ENCODE results near the gene OR56B1.

Gene OR56B1

GRCh38 chr11:5749836-5750235 is 13.6 kb downstream of the OR56B1 start:
- in situ Hi-C loops (cut with MboI; ENCODE audit: low pct_unique_long_range_greater_than_20kb, low sequenced_read_pairs, unreplicated experiment) = no loop called here
- DNase-seq (ENCODE audit: low spot score) = no peak
- TF ChIP-seq CTCF (IDR thresholded peaks at IDR 0.05; ENCODE audit: extremely low read depth, insufficient read depth, missing control alignments) = no peak

GRCh38 chr11:5753943-5754342 is 17.7 kb downstream of the OR56B1 start, which contains the start of gene OR52N4:
TSS of gene OR52N4 (plus strand) at chr11:5754243. CDS start at chr11:5754741, 498 bp downstream.
- DNase-seq (ENCODE audit: low spot score) = no peak
- in situ Hi-C loops (cut with MboI; ENCODE audit: low pct_unique_long_range_greater_than_20kb, low sequenced_read_pairs, unreplicated experiment) = no loop called here
- TF ChIP-seq CTCF (IDR thresholded peaks at IDR 0.05; ENCODE audit: extremely low read depth, insufficient read depth, missing control alignments) = no peak

GRCh38 chr11:5767056-5767455 is 30.8 kb downstream of the OR56B1 start:
- DNase-seq (ENCODE audit: low spot score) = no peak
- in situ Hi-C loops (cut with MboI; ENCODE audit: low pct_unique_long_range_greater_than_20kb, low sequenced_read_pairs, unreplicated experiment) = no loop called here
- no peak for TF ChIP-seq CTCF (IDR thresholded peaks at IDR 0.05; ENCODE audit: extremely low read depth, insufficient read depth, missing control alignments)

GRCh38 chr11:5783255-5783654 is 47.0 kb downstream of the OR56B1 start, which contains the start of gene OR52N5:
TSS of gene OR52N5 (minus strand) at chr11:5783355. CDS start at chr11:5778634, 4,721 bp downstream.
- no peak for TF ChIP-seq CTCF (IDR thresholded peaks at IDR 0.05; ENCODE audit: extremely low read depth, insufficient read depth, missing control alignments)
- in situ Hi-C loops (cut with MboI; ENCODE audit: low pct_unique_long_range_greater_than_20kb, low sequenced_read_pairs, unreplicated experiment) = no loop called here
- no peak for DNase-seq (ENCODE audit: low spot score)

Measured in GM13977 (cell line).